A549 (cell line): ENCODE measurements around the gene DLGAP1.

Experiments
- JUNB ChIP-seq: fragments of >200 bp; sonication (Bioruptor Twin); formaldehyde crosslinking; IDR thresholded peaks from 2 replicates; pipeline ENCODE4 v1.6.1; 2016
- TF ChIP-seq, protein P1 (sequence below): fragments of >200 bp; sonication (Bioruptor Twin); formaldehyde crosslinking; IDR thresholded peaks from 3 replicates; pipeline ENCODE4 v1.5.1; 2016

DNA sequence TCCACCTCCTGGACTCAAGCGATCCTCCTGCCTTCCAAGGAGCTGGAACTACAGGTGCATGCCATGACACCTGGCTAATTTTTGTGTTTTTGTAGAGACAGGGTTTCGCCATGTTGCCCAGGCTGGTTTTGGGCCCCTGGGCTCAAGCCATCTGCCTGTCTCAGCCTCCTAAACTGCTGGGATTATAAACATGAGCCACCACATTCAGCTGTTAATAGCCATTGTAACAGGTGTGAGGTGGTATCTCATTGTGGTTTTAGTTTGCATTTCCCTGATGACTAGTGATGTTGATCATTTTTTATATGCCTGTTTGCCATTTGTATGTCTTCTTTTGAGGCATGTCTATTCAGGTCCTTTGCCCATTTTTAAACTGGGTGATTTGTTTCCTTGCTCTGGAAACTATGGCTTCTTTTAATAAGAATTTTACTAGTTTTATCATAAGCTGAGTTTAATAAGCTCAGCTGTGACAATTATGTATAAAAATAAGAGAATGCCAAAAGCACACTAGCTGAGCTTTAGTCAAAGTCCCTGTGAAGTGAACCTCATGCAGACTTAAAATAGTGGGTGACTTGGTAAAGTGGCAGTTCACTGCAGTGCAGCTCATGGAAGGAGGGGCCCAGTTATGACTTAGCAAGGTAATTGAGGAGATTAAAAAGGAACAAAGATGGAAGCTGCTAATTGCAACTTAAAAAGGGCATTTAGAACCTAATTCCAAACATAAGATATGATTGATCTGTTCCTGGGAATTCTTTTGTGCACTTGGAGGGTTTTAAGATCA is 540.1 kb downstream of the DLGAP1 start:
- TF ChIP-seq, protein P1, sequence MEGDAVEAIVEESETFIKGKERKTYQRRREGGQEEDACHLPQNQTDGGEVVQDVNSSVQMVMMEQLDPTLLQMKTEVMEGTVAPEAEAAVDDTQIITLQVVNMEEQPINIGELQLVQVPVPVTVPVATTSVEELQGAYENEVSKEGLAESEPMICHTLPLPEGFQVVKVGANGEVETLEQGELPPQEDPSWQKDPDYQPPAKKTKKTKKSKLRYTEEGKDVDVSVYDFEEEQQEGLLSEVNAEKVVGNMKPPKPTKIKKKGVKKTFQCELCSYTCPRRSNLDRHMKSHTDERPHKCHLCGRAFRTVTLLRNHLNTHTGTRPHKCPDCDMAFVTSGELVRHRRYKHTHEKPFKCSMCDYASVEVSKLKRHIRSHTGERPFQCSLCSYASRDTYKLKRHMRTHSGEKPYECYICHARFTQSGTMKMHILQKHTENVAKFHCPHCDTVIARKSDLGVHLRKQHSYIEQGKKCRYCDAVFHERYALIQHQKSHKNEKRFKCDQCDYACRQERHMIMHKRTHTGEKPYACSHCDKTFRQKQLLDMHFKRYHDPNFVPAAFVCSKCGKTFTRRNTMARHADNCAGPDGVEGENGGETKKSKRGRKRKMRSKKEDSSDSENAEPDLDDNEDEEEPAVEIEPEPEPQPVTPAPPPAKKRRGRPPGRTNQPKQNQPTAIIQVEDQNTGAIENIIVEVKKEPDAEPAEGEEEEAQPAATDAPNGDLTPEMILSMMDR = no peak
- no peak for TF ChIP-seq JUNB
